Ascending aorta (tissue), 2 donors: ENCODE data around the gene DNAJC5. TPM values are rescaled to one million over a fixed set of nuclear protein-coding genes. Genes with fewer than 3 reads are reported as not detected.
A peak's percentile ranks its signal among the peaks of the same experiment; 100 is the strongest.
"Not testable (repeated sequence)": the region's sequence is repeated elsewhere in the genome, so short reads cannot be mapped to it uniquely, and the experiment has no call there.

ENCODE experiments used
- DNase-seq, 2 donors: peaks; one replicate each; pipeline ENCODE4 v3.0.0-alpha.2; 2019; ENCODE audit warnings: low spot score in 2 of 2
- H3K27ac ChIP-seq, 2 donors: fragments of 200-600 bp; sonication (generic); one replicate each; pipeline ENCODE4 v1.5.1; 2016 to 2017; ENCODE audit warnings: mild to moderate bottlenecking in 1 of 2
- H3K27me3 ChIP-seq: fragments of 200-600 bp; sonication (generic); one replicate; pipeline ENCODE4 v1.5.1; 2017
- H3K36me3 ChIP-seq, 2 donors: fragments of 200-600 bp; sonication (generic); one replicate each; pipeline ENCODE4 v1.5.1; 2016
- H3K4me1 ChIP-seq, 2 donors: fragments of 200-600 bp; sonication (generic); one replicate each; pipeline ENCODE4 v1.5.1; 2016 to 2017; ENCODE audit warnings: mild to moderate bottlenecking in 1 of 2
- H3K4me3 ChIP-seq, 2 donors: fragments of 200-600 bp; sonication (generic); one replicate each; pipeline ENCODE4 v1.5.1; 2016 to 2017; ENCODE audit warnings: mild to moderate bottlenecking in 1 of 2
- H3K9me3 ChIP-seq, 2 donors: fragments of 200-600 bp; sonication (generic); one replicate each; pipeline ENCODE4 v1.5.1; 2016
- intact Hi-C: fragments of 100-400 bp; cut with DNase I; formaldehyde crosslinking; loops from one replicate; pipeline ENCODE4 v1.15.1; 2023
- total RNA-seq: library from RNA; depleted of rRNA; stranded (reverse); fragments of >200 nt; gene quantifications from one replicate; pipeline ENCODE4 v1.1.0, GENCODE V29; 2016
- TF ChIP-seq, protein P1 (sequence below), 3 experiments: fragments of 200-600 bp in 2 of 3; fragments of 450-650 bp in 1 of 3; sonication (generic) in 2 of 3; IDR thresholded peaks; one replicate each; pipeline ENCODE4 v1.5.1; 2016 to 2019; ENCODE audit warnings: antibody characterized with exemption in 3 of 3, mild to moderate bottlenecking in 1 of 3, moderate library complexity in 1 of 3

The DNAJC5 gene
- total RNA-seq, 1 donor from 2014 or later = 42.9 TPM

DNA sequence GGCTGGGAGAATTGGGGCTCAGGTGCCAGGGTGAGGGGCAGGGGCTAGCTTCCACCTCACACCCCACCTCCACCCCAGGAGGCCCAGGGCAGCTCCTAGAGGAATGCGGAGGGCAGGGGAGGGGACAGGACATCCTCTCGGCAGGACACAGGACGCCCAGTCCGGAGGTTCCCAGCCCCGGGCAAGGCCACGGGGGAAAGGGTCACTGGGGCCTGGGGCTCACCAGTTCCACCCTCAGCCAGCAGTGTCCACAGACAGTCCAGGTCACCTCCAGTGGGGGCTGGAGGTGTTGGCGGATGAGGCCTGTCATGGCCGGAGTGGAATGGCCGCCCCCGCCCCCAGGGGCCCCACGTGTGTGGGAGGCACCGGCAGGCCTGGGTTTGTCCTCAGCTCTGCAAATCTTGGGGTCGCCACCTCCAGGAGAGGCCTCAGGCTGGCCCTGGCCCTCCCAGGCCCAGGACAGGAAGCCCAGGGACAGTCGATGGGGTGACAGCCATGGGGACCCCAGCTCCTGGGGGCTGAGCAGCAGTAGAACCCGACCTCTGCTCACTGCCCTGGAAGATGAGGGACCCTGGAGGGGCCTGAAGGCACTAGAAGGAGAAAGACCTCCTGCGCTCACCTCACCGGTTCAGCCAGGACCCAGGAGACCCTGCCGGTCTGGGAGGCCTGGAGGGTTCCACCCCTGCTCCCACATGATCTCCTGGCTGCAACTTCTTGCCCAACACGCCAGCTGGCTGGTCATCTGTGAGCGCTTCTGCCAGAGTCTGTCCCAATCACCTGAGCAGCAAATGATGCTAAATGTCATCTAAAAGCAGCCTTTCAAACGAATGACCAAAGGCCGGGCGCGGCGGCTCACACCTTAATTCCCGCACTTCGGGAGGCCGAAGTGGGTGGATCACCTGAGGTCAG is 46.7 kb upstream of the DNAJC5 start:
- DNase-seq = no peak
- TF ChIP-seq, protein P1, sequence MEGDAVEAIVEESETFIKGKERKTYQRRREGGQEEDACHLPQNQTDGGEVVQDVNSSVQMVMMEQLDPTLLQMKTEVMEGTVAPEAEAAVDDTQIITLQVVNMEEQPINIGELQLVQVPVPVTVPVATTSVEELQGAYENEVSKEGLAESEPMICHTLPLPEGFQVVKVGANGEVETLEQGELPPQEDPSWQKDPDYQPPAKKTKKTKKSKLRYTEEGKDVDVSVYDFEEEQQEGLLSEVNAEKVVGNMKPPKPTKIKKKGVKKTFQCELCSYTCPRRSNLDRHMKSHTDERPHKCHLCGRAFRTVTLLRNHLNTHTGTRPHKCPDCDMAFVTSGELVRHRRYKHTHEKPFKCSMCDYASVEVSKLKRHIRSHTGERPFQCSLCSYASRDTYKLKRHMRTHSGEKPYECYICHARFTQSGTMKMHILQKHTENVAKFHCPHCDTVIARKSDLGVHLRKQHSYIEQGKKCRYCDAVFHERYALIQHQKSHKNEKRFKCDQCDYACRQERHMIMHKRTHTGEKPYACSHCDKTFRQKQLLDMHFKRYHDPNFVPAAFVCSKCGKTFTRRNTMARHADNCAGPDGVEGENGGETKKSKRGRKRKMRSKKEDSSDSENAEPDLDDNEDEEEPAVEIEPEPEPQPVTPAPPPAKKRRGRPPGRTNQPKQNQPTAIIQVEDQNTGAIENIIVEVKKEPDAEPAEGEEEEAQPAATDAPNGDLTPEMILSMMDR (IDR thresholded peaks at IDR 0.05) = no peak
- H3K4me1 ChIP-seq = peaks cover 0 to 8% of the 10 kb centered on the region in 2 donors
- no peaks in the 10 kb centered on the region for H3K36me3 ChIP-seq
- H3K9me3 ChIP-seq = no peaks in the 10 kb centered on the region
- intact Hi-C loops = no loop called here
- peaks cover 3% of the 10 kb centered on the region for H3K27me3 ChIP-seq
- H3K4me3 ChIP-seq = no peak overlapping the region
- H3K27ac ChIP-seq = no peak overlapping the region

DNA sequence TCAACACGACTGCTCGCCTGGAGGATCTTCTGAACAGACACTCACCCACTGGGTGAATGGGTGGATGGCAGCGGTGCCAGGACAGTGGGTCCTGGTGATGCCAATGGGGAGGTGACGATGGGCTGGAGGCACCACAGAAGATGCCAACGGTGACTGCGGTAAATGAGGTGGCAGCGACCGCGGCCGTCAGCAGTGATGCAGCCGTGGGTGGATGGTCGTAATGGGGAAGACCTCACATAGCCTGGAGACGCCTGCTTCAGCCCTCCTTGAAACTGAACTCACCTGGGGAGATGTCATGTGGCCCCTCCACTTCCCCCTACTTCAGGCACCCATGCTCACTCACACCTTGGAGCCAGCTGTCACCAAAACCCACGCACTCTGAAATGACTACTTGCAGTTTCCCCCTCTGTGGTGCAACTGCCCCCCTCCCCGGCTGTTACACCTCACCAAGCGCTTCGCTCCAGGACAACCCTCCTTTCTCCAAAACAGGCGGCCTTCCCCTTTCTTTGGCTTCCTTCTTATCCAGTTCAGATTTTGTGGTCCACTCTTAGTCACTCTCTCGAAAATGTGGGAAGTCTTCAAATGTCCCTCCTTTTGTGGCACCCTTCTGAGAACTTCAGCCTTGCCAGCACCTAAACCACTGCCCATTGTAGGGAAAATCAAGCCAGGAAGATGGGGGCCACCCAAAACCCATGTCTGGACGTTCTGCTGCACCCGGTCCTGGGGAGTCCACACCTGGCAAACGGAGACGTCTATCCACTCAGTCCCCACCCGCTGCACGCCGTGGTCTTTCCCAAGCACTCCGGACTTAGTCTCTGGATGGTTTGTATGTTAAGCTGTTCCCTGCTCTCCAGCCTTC is 44.0 kb upstream of the DNAJC5 start:
- intact Hi-C loops = no loop called here
- DNase-seq = no peak
- H3K4me3 ChIP-seq = no peak overlapping the region
- peaks cover 7 to 26% of the 10 kb centered on the region in 2 donors for H3K4me1 ChIP-seq
- H3K36me3 ChIP-seq = no peaks in the 10 kb centered on the region
- peaks cover 3% of the 10 kb centered on the region for H3K27me3 ChIP-seq
- H3K27ac ChIP-seq = no peak overlapping the region
- TF ChIP-seq, protein P1 (IDR thresholded peaks at IDR 0.05) = no peak
- no peaks in the 10 kb centered on the region for H3K9me3 ChIP-seq

DNA sequence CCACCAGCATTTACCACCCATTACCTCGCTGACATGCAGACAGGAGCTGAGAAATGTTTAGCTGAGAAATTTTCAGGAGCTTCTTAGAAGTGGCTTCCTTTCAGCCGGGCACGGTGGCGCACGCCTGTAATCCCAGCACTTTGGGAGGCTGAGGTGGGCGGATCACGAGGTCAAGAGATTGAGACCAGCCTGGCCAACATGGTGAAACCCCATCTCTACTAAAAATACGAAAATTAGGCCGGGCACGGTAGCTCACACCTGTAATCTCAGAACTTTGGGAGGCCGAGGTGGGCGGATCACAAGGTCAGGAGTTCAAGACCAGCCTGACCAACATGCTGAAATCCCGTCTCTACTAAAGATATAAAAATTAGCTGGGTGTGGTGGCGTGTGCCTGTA is 43.4 kb upstream of the DNAJC5 start:
- DNase-seq, intact Hi-C loops, H3K27me3 ChIP-seq, H3K27ac ChIP-seq, H3K36me3 ChIP-seq, H3K4me3 ChIP-seq, H3K9me3 ChIP-seq: not testable (repeated sequence)
- H3K4me1 ChIP-seq = peaks cover 7 to 20% of the 10 kb centered on the region in 2 donors

DNA sequence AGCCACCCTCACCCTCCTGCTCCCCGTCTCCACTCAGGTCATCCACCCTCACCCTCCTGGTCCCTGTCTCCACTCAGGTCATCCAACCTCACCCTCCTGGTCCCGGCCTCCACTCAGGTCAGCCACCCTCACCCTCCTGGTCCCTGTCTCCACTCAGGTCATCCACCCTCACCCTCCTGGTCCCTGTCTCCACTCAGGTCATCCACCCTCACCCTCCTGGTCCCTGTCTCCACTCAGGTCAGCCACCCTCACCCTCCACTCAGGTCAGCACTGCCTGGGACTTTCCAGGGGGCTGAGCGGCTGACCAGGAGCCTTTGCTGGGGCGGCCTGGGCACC is 41.2 kb upstream of the DNAJC5 start:
- H3K27me3 ChIP-seq, intact Hi-C loops, H3K36me3 ChIP-seq, H3K9me3 ChIP-seq, DNase-seq: not testable (repeated sequence)
- H3K4me1 ChIP-seq = peaks cover 7 to 25% of the 10 kb centered on the region in 2 donors
- H3K4me3 ChIP-seq = peak overlapping the region in 1 of 2 donors; percentile 39
- H3K27ac ChIP-seq = peak overlapping the region in 1 of 2 donors; percentile 69

DNA sequence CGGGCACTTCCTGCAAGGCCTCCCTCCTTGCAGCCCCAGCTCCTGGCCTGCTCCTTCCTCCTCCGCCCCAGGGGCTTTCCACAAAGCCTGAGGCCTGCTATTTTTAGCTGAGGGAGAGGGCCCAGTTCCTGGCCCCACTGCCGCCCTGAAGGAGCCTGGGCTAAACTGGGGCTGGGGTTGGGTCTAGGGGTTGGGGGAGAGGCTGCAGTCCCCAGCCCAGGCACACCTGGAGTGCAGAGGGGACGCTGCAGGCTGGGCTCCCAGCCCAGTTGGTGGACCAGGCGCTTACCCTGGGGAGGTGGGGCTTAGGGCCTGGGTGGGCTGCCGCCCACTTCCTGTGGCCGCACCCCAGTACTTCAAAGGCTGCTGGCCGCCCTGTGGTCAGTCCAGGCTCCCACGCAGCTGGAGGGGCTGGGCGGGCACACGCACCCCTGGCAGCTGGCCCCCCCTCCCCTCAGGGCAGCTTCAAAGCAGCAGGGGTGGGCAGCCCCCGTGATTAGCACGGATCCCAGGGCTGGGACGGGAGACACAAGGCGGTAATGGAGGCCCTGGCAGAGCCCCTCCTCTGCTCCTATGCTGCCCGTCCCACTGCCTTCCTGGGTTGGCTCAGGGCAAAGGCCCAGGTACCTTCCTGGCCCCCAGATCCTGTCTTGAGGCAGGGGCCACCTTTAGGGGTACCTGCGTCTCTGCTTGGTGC is 40.7 kb upstream of the DNAJC5 start:
- no peaks in the 10 kb centered on the region for H3K27me3 ChIP-seq
- no peaks in the 10 kb centered on the region for H3K36me3 ChIP-seq
- peak overlapping the region; percentile 25 to 39 for H3K4me3 ChIP-seq
- H3K27ac ChIP-seq = peak overlapping the region; percentile 40 to 69
- no peak for DNase-seq
- peaks cover 7 to 28% of the 10 kb centered on the region in 2 donors for H3K4me1 ChIP-seq
- TF ChIP-seq, protein P1 (IDR thresholded peaks at IDR 0.05) = no peak
- intact Hi-C loops = no loop called here
- no peaks in the 10 kb centered on the region for H3K9me3 ChIP-seq

DNA sequence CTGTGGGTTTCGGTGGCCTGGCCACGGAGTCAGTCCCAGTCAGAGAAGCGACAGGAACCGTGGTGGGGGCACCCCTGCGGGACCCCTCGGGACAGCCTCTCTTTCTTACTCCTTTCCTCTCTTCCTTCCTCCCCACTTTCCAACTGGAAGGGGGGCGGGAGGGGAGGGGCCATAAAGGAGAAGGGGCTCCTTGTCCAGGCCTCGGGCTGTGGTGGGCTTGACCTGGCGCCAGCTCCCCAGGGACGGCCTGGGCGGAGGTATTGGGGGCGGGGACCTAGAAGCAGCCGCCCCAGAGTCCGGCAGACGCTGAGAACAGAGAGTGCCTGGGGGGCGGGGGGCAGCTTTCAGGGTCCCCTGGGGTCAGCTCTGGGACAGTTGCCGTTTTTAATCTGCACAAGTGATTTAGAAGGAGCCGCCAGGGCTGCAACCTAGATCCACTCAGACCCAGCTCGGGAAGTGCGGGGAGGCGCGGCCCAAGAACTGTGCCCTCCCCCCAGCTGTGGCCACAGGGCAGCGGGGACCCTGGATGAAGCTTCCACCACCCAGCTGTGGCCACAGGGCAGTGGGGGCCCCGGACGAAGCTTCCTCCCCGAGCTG is 40.1 kb upstream of the DNAJC5 start:
- TF ChIP-seq, protein P1 (IDR thresholded peaks at IDR 0.05) = no peak
- intact Hi-C loops = no loop called here

More for the DNA sequence above, 40.1 kb upstream of the DNAJC5 start:
- peak overlapping the region; percentile 25 to 39 for H3K4me3 ChIP-seq
- H3K27me3 ChIP-seq = no peaks in the 10 kb centered on the region
- DNase-seq = no peak
- H3K4me1 ChIP-seq = peaks cover 7 to 28% of the 10 kb centered on the region in 2 donors
- no peaks in the 10 kb centered on the region for H3K36me3 ChIP-seq
- peak overlapping the region; percentile 40 to 69 for H3K27ac ChIP-seq
- no peaks in the 10 kb centered on the region for H3K9me3 ChIP-seq
